NCI-H1092 treated with DMSO at 0.1 percent for 48 hours (cell line): ENCODE results near the gene C10orf95.

ENCODE experiments used
- DNase-seq: peaks from one replicate; lab custom pipeline; 2025; lab: John Stamatoyannopoulos, UW

The C10orf95 gene

DNA sequence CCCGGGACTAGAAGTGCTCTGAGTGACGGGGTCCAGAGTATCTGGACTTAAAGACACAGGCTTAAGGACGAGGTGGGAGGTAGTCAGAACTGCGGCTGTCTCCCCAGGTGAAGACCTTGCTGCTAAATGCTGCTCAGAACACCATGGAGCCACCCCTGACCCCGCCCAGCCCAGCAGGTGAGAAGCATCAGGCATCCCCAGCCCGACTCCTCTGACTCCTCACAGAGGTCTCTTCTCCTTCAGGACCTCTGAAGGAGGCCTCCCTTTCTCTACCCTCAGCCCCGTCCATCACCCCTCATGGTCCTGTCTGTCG, 50.0 kb downstream of the C10orf95 start:
- no peak for DNase-seq

DNA sequence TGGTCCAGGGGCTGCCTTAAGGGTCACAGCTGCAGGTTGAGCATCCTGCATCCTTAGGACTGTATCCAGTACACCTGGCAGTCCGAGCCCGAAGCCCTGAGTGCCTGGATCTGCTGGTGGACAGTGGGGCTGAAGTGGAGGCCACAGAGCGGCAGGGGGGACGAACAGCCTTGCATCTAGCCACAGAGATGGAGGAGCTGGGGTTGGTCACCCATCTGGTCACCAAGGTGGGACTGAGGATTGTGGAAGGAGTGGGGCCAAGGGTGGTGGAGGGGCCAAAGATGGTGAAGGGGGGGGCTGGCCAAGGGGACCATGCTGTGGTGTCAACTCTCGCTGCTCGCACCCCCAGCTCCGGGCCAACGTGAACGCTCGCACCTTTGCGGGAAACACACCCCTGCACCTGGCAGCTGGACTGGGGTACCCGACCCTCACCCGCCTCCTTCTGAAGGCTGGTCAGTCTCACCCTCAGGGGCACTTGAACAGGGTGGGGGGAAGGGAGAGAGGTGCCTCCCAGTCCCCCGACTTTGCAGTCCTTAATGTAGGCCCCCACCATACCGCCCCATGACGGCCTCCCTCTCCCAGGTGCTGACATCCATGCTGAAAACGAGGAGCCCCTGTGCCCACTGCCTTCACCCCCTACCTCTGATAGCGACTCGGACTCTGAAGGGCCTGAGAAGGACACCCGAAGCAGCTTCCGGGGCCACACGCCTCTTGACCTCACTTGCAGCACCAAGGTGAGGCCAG, 50.6 kb downstream of the C10orf95 start:
- no peak for DNase-seq

DNA sequence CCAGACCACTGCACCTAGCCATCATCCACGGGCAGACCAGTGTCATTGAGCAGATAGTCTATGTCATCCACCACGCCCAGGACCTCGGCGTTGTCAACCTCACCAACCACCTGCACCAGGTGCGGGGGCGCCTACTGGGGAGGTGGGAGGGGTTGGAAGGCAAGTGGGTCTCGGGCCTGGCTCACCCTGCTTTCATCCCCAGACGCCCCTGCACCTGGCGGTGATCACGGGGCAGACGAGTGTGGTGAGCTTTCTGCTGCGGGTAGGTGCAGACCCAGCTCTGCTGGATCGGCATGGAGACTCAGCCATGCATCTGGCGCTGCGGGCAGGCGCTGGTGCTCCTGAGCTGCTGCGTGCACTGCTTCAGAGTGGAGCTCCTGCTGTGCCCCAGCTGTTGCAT, 51.3 kb downstream of the C10orf95 start:
- DNase-seq, result peak; percentile 4
